ENCODE data around the gene FXYD5.

Gene FXYD5

DNA sequence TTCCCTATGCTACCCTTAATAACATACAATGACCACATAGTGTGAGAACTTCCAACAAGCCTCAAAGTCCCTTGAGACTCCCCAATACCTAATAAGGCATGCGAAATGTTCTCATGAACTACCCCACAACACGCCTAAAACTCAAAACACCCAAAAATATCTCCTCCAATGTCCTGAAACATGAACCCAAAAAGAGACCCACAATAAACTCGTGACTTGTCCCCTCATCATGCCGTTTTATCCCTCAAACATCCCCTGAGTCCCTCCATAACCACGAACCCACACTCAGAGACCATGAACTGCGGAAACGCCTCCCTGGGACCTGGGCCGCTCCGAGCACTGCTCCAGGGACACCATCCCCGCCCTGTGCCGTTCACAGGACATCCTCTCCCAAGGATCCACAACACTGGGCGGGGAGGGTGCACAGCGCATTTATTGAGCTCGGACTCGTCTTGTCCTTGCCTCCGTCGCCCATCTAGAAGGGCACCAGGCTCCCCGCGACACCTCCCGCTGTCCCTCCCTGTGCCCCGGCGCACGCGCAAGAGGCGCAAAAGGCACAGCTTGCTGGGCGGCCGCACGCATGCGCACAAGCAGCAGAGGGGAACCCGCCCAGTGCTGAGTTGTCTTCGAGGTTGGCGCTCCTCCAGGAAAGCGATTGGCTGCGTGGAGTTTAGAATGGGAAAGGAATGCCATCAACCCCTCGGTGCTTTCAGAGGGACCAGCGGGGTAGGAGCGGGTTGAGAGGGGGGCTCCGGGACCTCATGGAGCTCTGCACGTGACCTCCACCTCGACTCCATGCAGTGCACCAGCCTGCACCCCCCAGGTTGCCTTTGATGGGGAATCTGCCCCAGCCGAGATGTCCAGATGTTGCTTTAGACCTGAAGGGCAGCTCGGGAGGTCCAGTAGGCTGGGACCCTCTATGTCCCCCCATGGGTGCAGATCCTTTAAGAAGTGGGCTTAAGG is 30.2 kb upstream of the FXYD5 start:
- CTCF ChIA-PET = interaction anchor here (1.3 to 7.0 kb wide), 4 partner anchors 12 to 80 kb away, joined by 5 to 58 read pairs (median 8); partner anchors contain the start of gene LGI4
- TF ChIP-seq, protein P1, sequence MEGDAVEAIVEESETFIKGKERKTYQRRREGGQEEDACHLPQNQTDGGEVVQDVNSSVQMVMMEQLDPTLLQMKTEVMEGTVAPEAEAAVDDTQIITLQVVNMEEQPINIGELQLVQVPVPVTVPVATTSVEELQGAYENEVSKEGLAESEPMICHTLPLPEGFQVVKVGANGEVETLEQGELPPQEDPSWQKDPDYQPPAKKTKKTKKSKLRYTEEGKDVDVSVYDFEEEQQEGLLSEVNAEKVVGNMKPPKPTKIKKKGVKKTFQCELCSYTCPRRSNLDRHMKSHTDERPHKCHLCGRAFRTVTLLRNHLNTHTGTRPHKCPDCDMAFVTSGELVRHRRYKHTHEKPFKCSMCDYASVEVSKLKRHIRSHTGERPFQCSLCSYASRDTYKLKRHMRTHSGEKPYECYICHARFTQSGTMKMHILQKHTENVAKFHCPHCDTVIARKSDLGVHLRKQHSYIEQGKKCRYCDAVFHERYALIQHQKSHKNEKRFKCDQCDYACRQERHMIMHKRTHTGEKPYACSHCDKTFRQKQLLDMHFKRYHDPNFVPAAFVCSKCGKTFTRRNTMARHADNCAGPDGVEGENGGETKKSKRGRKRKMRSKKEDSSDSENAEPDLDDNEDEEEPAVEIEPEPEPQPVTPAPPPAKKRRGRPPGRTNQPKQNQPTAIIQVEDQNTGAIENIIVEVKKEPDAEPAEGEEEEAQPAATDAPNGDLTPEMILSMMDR (IDR thresholded peaks at IDR 0.05; ENCODE audit: control extremely low read depth, extremely low read depth, low read depth, missing control alignments) = no peak
- peak; percentile 93 for DNase-seq (ENCODE audit: extremely low spot score)
- POLR2A ChIA-PET = interaction anchor here (0.5 kb wide), 2 partner anchors 57 to 621 kb away, joined by 5 to 6 read pairs; partner anchors contain the start of genes PSENEN and U2AF1L4

GRCh38 chr19:35125270-35125717 is 29.2 kb upstream of the FXYD5 start:
- CTCF ChIA-PET = interaction anchor here (1.3 to 7.0 kb wide), 3 partner anchors 11 to 58 kb away, joined by 5 to 58 read pairs (median 10); partner anchors contain the start of gene LGI4
- POLR2A ChIA-PET = interaction anchor here (0.5 kb wide), 1 partner anchor 58 kb away, joined by 5 read pairs; no protein-coding TSS in a partner anchor
- DNase-seq (ENCODE audit: extremely low spot score) = no peak
- TF ChIP-seq, protein P1 (IDR thresholded peaks at IDR 0.05; ENCODE audit: control extremely low read depth, extremely low read depth, low read depth, missing control alignments) = no peak

DNA sequence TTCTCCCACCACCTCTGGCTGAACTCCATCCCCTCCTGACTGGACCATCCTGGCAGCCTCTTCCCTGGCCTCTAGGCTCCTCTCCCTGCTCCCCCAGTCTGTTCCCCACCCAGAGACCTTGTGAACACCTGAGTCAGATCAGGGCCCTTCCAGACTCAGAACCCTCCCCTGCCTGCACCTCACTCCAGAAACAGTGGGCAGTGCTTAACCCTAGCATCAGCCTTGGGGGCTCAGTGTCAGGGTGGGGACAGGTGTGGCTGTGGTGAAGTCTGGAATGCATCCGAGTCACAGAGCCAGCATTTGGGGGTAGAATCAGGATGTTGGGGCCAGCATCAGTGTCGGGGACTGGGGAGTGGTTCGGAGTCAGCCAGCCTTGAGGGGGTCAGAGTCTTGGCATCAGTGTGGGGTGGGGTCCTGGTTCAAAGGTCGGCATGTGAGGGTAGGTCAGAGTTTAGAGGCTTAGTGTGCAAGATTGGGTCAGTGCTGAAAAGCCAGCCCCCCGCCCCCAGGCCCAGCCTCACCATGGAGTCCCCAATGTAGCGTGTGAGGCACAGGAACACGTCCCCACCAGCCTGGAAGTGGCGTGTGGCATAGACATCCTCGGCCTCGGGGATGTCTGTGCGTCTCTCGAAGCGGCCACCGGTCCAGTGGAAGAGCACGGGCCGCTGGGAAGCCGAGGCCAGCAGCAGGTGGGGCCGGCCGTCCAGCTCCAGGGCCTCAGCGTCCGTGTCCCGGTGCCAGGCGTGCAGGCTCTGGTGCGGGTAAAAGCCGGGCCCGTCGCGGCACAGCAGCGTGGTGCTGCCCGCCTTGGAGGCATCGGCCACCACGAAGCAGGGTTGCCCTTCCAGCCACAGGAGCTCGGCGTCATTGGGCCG is 28.5 kb upstream of the FXYD5 start:
- TF ChIP-seq, protein P1 (IDR thresholded peaks at IDR 0.05; ENCODE audit: control extremely low read depth, extremely low read depth, low read depth, missing control alignments) = no peak
- ChIA-PET POLR2A (no interaction called here), CTCF (interaction anchor here (0.9 to 7.0 kb wide), 4 partner anchors 10 to 130 kb away, joined by 4 to 58 read pairs (median 7); partner anchors contain the start of gene LGI4)
- DNase-seq (ENCODE audit: extremely low spot score) = no peak

- ChIA-PET CTCF (interaction anchor here (0.9 to 7.0 kb wide), 4 partner anchors 9 to 131 kb away, joined by 4 to 58 read pairs (median 6); partner anchors contain the start of gene LGI4), POLR2A (no interaction called here)
- TF ChIP-seq, protein P1 (IDR thresholded peaks at IDR 0.05; ENCODE audit: control extremely low read depth, extremely low read depth, low read depth, missing control alignments) = no peak
- DNase-seq (ENCODE audit: extremely low spot score) = no peak
Measured at GRCh38 chr19:35126624-35126959, 27.9 kb upstream of the FXYD5 start.

- ChIA-PET CTCF (interaction anchor here (1.1 to 7.0 kb wide), 5 partner anchors 8 to 132 kb away, joined by 4 to 58 read pairs (median 6); partner anchors contain the start of gene LGI4), POLR2A (interaction anchor here (0.6 kb wide), 1 partner anchor 77 kb away, joined by 4 read pairs; no protein-coding TSS in a partner anchor)
- TF ChIP-seq, protein P1 (IDR thresholded peaks at IDR 0.05; ENCODE audit: control extremely low read depth, extremely low read depth, low read depth, missing control alignments) = no peak
- DNase-seq (ENCODE audit: extremely low spot score) = no peak
Measured at GRCh38 chr19:35127871-35128270, 26.7 kb upstream of the FXYD5 start.
